ENCODE measurements around the gene EFHC1. TPM values are rescaled to one million over a fixed set of nuclear protein-coding genes. Genes with fewer than 3 reads are reported as not detected.
"Not testable (repeated sequence)": the region's sequence is repeated elsewhere in the genome, so short reads cannot be mapped to it uniquely, and the experiment has no call there.

The EFHC1 gene
- total RNA-seq, 1 donor from 2014 or later: 29.0 TPM

DNA sequence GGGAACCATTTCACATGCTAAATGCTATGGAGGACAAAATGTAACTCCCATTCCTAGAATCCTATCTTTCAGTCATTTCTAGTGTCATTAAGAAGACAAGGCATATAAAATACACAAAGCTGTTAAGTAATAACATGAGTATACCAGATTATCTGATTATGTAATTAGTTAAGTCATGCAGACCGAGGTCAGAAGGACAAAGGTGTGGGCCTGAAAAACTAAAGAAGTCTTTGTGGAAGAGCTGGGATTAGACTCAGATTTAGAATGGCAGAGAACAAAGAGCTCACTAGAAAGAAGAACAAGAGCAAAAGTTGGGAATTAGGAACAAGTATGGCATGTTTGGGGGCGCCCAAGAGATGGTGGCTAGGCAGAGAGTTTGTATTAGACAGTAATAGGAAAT lies 37.0 kb downstream of the EFHC1 start:
- no peak overlapping the region for H3K4me3 Mint-ChIP-seq (ENCODE audit: unreplicated experiment)
- no peaks in the 10 kb centered on the region for H3K27me3 Mint-ChIP-seq (ENCODE audit: unreplicated experiment)
- no peaks in the 10 kb centered on the region for H3K9me3 Mint-ChIP-seq (ENCODE audit: unreplicated experiment)
- H3K27ac Mint-ChIP-seq (ENCODE audit: unreplicated experiment): no peak overlapping the region
- no peaks in the 10 kb centered on the region for H3K36me3 Mint-ChIP-seq (ENCODE audit: low read depth, unreplicated experiment)
- TF ChIP-seq, protein P1, sequence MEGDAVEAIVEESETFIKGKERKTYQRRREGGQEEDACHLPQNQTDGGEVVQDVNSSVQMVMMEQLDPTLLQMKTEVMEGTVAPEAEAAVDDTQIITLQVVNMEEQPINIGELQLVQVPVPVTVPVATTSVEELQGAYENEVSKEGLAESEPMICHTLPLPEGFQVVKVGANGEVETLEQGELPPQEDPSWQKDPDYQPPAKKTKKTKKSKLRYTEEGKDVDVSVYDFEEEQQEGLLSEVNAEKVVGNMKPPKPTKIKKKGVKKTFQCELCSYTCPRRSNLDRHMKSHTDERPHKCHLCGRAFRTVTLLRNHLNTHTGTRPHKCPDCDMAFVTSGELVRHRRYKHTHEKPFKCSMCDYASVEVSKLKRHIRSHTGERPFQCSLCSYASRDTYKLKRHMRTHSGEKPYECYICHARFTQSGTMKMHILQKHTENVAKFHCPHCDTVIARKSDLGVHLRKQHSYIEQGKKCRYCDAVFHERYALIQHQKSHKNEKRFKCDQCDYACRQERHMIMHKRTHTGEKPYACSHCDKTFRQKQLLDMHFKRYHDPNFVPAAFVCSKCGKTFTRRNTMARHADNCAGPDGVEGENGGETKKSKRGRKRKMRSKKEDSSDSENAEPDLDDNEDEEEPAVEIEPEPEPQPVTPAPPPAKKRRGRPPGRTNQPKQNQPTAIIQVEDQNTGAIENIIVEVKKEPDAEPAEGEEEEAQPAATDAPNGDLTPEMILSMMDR (IDR thresholded peaks at IDR 0.05; ENCODE audit: unreplicated experiment): no peak
- DNase-seq (ENCODE audit: low spot score): no peak
- no peaks in the 10 kb centered on the region for H3K4me1 Mint-ChIP-seq (ENCODE audit: unreplicated experiment)

DNA sequence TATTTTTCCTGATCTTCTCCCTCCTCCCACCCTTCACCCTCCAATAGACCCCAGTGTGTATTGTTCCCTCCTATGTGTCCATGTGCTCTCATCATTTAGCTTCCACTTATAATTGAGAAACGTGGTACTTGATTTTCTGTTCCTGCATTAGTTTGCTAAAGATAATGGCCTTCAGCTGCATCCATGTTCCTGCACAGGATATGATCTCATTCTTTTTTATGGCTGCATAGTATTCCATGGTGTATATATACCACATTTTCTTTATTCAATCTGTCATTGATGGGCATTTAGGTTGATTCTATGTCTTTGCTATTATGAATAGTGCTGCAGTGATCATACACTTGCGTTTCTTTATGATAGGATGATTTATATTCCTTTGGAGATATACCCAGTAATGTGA lies 41.1 kb downstream of the EFHC1 start:
- not testable (repeated sequence) for H3K4me3 Mint-ChIP-seq (ENCODE audit: unreplicated experiment); H3K27me3 Mint-ChIP-seq (ENCODE audit: unreplicated experiment); H3K36me3 Mint-ChIP-seq (ENCODE audit: low read depth, unreplicated experiment); H3K9me3 Mint-ChIP-seq (ENCODE audit: unreplicated experiment); DNase-seq (ENCODE audit: low spot score); H3K27ac Mint-ChIP-seq (ENCODE audit: unreplicated experiment); H3K4me1 Mint-ChIP-seq (ENCODE audit: unreplicated experiment)

DNA sequence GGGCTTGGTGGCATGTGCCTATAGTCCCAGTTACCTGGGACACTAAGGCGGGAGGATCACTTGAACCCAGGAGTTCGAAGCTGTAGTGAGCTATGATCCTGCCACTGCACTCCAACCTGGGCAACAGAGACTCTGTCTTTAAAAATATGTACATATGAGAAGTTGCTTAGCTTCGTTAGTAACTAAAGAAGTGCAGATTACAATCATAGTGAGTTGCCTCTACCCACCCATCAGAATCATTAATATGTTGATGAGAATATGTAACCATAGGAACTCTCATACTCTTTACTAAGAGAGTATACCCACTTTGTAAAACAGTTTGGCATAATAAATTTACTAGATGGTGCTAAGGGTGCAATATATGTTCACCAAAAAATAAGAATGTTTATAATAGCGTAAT lies 54.0 kb downstream of the EFHC1 start:
- no peaks in the 10 kb centered on the region for H3K27me3 Mint-ChIP-seq (ENCODE audit: unreplicated experiment)
- TF ChIP-seq, protein P1 (IDR thresholded peaks at IDR 0.05; ENCODE audit: unreplicated experiment): no peak
- no peaks in the 10 kb centered on the region for H3K9me3 Mint-ChIP-seq (ENCODE audit: unreplicated experiment)
- H3K36me3 Mint-ChIP-seq (ENCODE audit: low read depth, unreplicated experiment): no peaks in the 10 kb centered on the region
- H3K27ac Mint-ChIP-seq (ENCODE audit: unreplicated experiment): no peak overlapping the region
- H3K4me1 Mint-ChIP-seq (ENCODE audit: unreplicated experiment): no peaks in the 10 kb centered on the region
- H3K4me3 Mint-ChIP-seq (ENCODE audit: unreplicated experiment): no peak overlapping the region
- no peak for DNase-seq (ENCODE audit: low spot score)

DNA sequence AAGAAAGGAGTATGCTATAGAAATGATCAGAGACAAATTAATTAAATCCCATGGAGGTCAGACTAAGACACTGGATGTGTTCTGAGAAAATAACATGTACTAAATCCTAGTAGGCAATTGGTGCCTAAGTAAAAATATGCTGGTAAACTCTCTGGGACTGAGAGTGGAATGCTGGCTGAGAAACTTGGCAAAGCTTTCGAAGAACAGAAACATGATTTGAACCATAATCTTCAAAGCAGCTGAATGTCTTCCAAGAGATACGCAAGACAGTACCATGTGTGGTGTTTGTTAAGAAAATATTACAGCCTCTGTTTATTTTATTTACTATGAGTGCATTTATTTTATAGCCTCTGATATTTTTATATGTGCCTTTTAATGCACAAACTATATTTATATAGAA lies 55.2 kb downstream of the EFHC1 start:
- Mint-ChIP-seq H3K4me1 (ENCODE audit: unreplicated experiment) (peaks cover under 1% of the 10 kb centered on the region), H3K27me3 (ENCODE audit: unreplicated experiment) (no peaks in the 10 kb centered on the region), H3K4me3 (ENCODE audit: unreplicated experiment) (no peak overlapping the region), H3K36me3 (ENCODE audit: low read depth, unreplicated experiment) (no peaks in the 10 kb centered on the region), H3K27ac (ENCODE audit: unreplicated experiment) (no peak overlapping the region), H3K9me3 (ENCODE audit: unreplicated experiment) (no peaks in the 10 kb centered on the region)
- TF ChIP-seq, protein P1 (IDR thresholded peaks at IDR 0.05; ENCODE audit: unreplicated experiment): no peak
- no peak for DNase-seq (ENCODE audit: low spot score)

DNA sequence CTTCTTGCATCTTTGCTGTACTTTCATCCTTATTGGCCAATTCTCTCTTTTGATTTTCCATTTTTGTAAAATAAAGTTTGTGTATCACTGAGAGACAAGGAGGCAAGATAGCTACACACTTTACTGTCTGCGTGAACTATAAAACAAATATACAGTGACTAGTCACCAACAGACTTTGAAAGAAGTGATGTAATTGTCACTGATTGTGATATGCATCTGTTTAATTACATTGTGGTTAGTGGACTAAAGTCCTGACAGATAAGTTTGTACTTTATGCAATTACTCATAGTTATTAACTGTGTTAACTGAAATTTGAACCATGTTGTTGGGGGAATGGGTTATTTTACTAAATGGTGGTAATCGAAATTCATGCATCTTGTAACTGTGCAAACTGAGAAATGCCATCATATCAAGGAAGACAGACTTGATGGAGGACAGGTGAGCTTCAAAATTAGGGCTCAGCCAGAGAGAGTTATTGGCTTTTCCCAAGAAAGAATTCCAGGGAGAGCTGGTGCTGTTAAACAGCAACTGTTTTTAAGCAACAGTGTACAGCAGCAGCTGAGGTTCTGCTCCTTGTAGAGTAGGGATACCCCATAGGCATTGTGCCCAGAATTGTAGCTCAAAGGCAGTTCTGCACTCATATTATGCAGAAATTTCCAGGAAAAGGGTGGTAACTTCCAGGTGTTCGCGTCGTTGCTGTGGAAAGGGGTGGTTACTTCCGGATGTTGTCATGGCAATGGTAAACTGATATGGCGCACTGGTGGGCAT lies 62.9 kb downstream of the EFHC1 start:
- H3K27me3 Mint-ChIP-seq (ENCODE audit: unreplicated experiment): peaks cover 3% of the 10 kb centered on the region
- TF ChIP-seq, protein P1 (IDR thresholded peaks at IDR 0.05; ENCODE audit: unreplicated experiment): no peak
- H3K4me1 Mint-ChIP-seq (ENCODE audit: unreplicated experiment): peaks cover 12% of the 10 kb centered on the region
- H3K27ac Mint-ChIP-seq (ENCODE audit: unreplicated experiment): no peak overlapping the region
- H3K9me3 Mint-ChIP-seq (ENCODE audit: unreplicated experiment): no peaks in the 10 kb centered on the region
- no peak for DNase-seq (ENCODE audit: low spot score)
- H3K4me3 Mint-ChIP-seq (ENCODE audit: unreplicated experiment): no peak overlapping the region
- peaks cover 3% of the 10 kb centered on the region for H3K36me3 Mint-ChIP-seq (ENCODE audit: low read depth, unreplicated experiment)
